Measurements from ENCODE around the gene APOL3.
"Not testable (repeated sequence)": the region's sequence is repeated elsewhere in the genome, so short reads cannot be mapped to it uniquely, and the experiment has no call there.

APOL3 gene

DNA sequence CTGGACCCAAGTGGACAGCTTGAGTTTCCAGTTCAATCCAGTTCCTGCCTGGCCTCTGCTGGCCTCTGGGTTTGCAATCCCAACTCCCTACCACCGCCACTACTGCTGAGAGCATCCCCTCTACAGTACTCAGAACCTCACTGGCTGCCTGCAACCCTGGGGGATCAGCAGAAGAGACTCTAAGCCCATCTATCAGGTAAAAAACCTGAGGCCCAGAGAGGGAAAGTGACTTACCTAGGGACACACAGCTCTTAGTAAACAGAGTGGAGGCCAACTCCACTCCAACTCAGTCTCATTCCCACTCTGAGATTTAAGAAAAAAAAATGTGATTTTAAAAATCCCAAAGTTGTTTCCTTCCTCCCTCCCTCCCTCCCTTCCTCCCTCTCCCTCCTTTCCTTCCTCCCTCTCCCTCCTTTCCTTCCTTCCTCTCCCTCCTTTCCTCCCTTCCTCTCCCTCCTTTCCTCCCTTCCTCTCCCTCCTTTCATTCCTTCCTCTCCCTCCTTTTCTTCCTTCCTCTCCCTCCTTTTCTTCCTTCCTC lies 34.5 kb downstream of the APOL3 start:
- TF ChIP-seq, protein P1, sequence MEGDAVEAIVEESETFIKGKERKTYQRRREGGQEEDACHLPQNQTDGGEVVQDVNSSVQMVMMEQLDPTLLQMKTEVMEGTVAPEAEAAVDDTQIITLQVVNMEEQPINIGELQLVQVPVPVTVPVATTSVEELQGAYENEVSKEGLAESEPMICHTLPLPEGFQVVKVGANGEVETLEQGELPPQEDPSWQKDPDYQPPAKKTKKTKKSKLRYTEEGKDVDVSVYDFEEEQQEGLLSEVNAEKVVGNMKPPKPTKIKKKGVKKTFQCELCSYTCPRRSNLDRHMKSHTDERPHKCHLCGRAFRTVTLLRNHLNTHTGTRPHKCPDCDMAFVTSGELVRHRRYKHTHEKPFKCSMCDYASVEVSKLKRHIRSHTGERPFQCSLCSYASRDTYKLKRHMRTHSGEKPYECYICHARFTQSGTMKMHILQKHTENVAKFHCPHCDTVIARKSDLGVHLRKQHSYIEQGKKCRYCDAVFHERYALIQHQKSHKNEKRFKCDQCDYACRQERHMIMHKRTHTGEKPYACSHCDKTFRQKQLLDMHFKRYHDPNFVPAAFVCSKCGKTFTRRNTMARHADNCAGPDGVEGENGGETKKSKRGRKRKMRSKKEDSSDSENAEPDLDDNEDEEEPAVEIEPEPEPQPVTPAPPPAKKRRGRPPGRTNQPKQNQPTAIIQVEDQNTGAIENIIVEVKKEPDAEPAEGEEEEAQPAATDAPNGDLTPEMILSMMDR (IDR thresholded peaks at IDR 0.05; ENCODE audit: control insufficient read depth, extremely low read depth, insufficient read depth) = no peak
- no peak overlapping the region for H3K4me3 ChIP-seq (ENCODE audit: low read depth, low read length)
- DNase-seq (ENCODE audit: low read depth) = no peak

DNA sequence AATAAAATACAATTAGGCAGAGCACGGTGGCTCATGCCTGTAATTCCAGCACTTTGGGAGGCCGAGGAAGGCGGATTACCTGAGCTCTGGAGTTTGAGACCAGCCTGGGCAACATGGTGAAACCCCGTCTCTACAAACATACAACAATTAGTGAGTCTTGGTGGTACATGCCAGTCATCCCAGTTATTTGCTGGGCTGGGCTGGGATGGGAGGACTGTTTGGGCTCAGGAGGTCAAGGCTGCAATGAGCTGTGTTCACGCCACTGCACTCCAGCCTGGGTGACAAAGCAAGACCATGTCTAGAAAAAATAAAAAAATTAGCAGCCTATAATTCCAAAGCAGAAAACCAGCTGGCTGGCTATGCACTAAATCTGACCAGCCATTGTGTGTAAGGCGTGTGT lies 35.1 kb downstream of the APOL3 start:
- TF ChIP-seq, protein P1 (IDR thresholded peaks at IDR 0.05; ENCODE audit: control insufficient read depth, extremely low read depth, insufficient read depth) = no peak
- no peak for DNase-seq (ENCODE audit: low read depth)
- H3K4me3 ChIP-seq (ENCODE audit: low read depth, low read length) = no peak overlapping the region

DNA sequence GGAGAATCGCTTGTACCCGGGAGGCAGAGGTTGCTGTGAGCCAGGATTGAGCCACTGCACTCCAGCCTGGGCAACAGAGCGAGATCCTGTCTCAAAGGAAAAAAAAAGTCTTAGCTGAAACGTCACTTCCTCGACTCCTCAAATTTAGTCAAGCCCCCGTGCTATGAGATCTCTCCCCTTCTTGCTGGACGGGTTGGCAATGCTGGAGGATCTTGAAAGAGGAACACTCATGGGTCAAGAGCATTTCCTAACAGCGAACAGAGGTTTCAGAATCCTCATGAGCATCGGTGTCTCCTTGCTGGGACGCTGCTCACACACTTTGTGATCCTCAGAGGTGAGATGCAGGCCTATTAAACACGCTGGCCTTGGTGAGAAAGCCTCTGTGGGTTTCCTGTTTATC lies 35.9 kb downstream of the APOL3 start:
- TF ChIP-seq, protein P1 (IDR thresholded peaks at IDR 0.05; ENCODE audit: control insufficient read depth, extremely low read depth, insufficient read depth) = no peak
- no peak overlapping the region for H3K4me3 ChIP-seq (ENCODE audit: low read depth, low read length)
- DNase-seq (ENCODE audit: low read depth) = no peak

DNA sequence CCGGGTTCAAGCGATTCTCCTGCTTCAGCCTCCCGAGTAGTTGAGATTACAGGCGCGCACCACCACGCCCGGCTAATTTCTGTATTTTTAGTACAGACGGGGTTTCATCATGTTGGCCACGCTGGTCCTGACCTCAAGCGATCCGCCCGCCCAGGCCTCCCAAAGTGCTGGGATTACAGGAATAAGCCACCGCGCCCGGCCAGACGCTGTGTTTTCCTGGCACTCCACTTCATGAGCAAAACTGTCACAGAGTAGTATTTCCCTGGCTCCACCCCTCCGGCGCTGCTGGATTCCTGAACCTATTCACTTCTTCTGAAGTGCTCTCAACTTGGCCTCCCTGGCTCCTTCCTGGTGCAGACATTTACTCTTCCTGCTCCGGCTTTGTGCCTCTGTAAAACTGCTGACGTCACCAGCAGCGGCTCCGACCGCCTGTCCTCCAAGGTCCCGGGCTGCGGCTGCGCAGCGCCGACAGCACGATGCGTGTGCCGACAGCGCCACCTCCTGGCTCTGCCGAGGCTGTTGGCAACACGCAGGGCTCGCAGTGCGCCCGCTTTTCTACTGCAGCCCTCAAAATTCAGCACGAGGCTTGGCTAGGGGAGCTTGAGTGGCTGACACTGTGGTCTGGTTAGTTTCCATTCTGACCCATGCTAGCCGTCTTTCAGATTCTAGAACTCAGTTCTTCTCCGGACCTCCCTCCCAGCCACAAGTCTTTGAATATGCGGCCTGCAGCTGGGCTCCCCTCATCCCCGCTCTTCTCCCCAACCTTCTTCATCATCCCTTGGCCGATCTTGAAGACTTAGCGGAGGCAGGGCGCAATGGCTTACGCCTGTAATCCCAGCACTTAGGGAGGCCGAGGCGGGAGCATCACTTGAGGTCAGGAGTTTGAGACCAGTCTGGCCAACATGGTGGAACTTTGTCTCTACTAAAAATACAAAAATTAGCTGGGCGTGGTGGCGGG lies 36.6 kb downstream of the APOL3 start:
- peak; percentile 89 for DNase-seq (ENCODE audit: low read depth)
- TF ChIP-seq, protein P1 (IDR thresholded peaks at IDR 0.05; ENCODE audit: control insufficient read depth, extremely low read depth, insufficient read depth) = peak; percentile 97
- H3K4me3 ChIP-seq (ENCODE audit: low read depth, low read length) = no peak overlapping the region

DNA sequence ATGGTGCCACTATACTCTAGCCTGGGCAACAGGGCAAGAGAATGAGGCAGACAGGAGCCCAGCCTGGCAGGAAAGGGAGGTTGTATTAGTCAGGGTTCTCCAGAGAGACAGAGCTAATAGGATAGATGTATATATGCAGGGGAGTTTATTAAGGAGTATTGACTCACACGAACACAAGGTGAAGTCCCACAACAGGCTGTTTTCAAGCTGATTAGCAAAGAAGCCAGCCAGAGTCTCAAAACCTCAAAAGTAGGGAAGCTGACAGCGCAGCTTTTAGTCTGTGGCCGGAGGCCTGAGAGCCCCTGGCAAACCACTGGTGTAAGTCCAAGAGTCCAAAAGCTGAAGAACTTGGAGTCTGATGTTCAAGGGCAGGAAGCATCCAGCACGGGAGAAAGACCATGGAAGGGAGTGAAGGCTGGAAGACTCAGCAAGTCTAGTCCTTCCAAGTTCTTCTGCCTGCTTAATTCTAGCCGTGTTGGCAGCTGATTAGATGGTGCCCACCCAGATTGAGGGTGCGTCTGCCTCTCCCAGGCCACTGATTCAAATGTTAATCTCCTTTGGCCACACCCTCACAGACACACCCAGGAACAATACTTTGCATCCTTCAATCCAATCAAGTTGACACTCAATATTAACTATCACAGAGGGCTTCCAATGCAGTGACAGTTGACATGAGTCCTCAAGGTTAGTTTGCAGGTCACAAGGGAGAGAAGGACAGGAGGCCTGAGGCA lies 39.8 kb downstream of the APOL3 start:
- DNase-seq (ENCODE audit: low read depth); H3K4me3 ChIP-seq (ENCODE audit: low read depth, low read length): not testable (repeated sequence)

DNA sequence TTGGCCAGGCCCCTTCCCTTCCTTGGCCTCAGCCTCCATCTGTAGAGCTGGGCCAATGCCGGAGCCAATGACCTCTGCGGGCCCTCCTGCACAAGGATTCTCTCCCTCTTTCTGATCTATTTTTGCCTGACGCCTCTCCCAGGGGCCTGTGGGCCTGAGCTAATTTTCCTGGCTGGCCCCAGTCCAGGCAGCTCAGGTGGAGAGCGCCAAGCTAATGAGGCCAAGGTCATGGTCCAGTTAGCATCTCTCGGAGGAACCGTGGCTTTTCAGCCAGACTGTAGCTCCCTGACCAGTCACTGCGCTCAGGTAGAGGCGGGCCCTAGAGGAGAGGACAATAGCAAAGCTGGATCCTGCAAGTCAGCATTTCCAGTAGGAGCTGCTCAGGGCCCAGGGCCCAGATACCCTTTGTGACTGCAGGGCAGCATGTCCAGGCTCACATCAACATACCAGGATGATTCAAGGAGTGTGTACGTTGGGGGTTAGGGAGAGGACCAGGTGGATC lies 43.5 kb downstream of the APOL3 start:
- DNase-seq (ENCODE audit: low read depth) = no peak
- TF ChIP-seq, protein P1 (IDR thresholded peaks at IDR 0.05; ENCODE audit: control insufficient read depth, extremely low read depth, insufficient read depth) = no peak

DNA sequence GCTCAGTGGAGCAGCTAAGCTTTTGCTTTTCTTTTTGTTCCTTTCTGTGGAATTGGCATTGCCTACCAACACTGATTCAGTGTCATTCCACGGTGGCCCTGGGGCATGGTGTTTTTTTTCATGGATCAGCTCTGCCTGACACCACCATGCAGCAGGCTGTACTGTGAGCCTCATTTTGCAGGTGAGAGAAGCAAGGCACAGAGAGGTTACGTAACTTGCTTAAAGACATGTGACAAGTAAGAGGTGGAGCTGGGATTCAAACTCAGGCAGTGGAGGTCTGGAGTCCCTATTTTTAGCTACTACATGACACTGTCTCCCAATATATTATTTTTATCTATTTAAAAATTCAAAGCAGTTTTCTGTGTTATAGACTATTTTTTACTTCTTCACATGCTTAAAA lies 44.4 kb downstream of the APOL3 start:
- H3K4me3 ChIP-seq (ENCODE audit: low read depth, low read length) = no peak overlapping the region
- TF ChIP-seq, protein P1 (IDR thresholded peaks at IDR 0.05; ENCODE audit: control insufficient read depth, extremely low read depth, insufficient read depth) = no peak

More for the DNA sequence above, 43.5 kb downstream of the APOL3 start:
- no peak overlapping the region for H3K4me3 ChIP-seq (ENCODE audit: low read depth, low read length)

More for the DNA sequence above, 44.4 kb downstream of the APOL3 start:
- DNase-seq (ENCODE audit: low read depth) = no peak
